ENCODE results near the gene GRIN2C.

- TF ChIP-seq CTCF (conservative IDR thresholded peaks at IDR 0.05) (no peak), EZH2 (IDR thresholded peaks at IDR 0.05; ENCODE audit: low read depth) (no peak)
Measured at GRCh38 chr17:74875155-74875976, 15.7 kb upstream of the GRIN2C start.

All from PC-9 (cell line).